Measurements from ENCODE around the gene LIX1.
"Not testable (repeated sequence)": the region's sequence is repeated elsewhere in the genome, so short reads cannot be mapped to it uniquely, and the experiment has no call there.

The LIX1 gene

GRCh38 chr5:97142521-97143254 lies at the start of gene LIX1:
LIX1 (minus strand) TSS chr5:97142611; CDS start chr5:97142576, 35 bp downstream.
- DNase-seq (ENCODE audit: low spot score), result peak; percentile 42

DNA sequence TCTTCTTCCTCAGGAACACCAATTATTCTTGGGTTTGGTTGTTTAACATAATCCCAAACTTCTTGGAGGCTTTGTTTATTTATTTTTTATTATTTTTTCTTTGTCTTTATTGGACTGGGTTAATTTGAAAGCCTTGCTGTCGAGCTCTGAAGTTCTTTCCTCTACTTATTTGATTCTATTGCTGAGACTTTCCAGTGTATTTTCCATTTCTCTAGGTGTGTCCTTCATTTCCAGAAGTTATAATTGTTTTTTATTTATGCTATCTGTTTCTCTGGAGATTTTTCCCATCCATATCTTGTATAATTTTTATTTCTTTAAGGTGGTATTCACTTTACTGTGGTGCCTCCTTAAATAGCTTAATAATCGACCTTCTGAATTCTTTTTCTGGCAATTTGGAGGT lies 49.5 kb upstream of the LIX1 start:
- no peak for DNase-seq (ENCODE audit: low spot score)

DNA sequence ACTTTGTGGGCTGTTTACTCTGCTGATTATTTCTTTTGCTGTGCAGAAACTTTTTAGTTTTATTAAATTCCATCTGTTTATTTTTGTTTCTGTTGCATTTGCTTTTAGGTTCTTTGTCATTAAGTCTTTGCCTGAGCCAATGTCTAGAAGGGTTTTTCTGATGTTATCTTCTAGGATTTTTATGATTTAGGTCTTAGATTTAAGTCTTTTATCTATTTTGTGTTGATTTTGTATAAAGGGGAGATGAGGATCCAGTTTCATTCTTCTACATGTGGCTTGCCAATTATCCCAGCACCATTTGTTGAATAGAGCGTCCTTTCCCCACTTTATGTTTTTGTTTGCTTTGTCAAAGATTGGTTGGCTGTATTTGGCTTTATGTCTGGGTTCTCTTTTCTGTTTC lies 47.1 kb upstream of the LIX1 start:
- DNase-seq (ENCODE audit: low spot score), result not testable (repeated sequence)

- DNase-seq (ENCODE audit: low spot score), result no peak
Observed at GRCh38 chr5:97183930-97184213, 41.5 kb upstream of the LIX1 start.

DNA sequence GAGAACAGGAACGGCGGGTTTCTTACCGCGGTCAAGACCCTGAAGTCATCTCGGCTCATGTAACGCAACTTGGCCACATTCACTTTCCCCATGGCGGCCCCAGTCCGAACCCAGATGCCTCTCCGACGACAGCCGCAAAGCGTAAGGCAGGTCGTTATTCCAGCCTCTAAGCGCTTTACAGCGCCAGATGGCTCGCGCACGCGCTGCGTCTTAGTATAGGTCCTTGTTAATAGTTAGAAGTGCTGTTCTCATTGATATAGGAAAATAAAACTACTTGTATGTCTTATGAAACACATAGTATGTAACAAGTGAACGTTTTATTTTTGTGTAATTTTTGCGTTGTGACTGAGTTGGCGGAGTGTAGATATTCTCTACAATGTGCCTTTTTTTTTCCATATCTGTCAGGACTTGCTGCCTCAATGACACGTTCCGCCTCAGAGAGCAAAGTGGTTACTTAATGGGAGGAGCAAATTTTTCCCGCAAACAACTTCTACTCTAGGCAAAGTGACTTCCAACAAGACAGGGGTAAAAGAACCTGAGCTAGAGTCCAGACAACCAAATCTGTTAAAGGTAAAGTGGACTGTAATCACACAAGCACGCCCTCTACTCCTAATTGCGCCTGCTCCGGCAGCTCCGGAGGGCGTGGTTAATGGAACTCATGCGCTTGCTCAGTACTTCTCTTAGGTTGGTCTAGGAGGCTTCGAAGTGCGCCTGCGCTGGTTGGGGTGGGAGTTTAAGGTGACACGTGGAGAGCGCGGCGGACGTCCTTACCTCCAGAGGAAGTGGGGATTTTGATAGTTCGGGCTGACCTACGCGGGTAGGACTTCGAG lies 40.9 kb upstream of the LIX1 start, which contains the start of gene RIOK2:
Gene RIOK2, minus strand, starts transcription at position 148 of the 830 bp plus-strand sequence. Its CDS starts 56 bp downstream, at position 92.
- DNase-seq (ENCODE audit: low spot score), result peak; percentile 94

DNA sequence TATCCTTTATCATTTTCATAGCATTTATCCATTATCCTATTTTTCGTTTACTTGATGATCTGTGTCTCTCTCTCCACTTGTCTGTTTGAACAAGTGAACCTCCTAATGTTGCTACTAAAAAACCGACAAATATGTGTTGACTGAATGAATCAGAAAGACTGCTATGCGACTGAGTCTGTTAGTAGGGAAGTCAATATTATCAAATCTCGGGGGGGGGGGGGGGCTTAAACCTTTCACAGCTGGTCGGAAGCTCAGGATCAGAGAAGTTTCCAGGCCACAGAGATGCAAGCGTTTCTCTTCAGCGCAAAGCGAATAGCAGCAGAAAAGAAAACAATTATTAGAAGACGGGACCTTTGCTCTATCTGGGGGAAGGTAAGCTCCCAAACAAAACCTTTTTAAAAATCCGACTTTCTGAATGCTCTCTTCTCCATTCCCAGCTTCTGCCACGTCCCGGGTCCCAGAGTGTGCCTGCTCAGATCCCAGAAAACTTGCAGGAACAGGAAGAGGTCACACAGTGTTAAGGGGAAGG lies 40.2 kb upstream of the LIX1 start:
- peak; percentile 17 for DNase-seq (ENCODE audit: low spot score)

DNA sequence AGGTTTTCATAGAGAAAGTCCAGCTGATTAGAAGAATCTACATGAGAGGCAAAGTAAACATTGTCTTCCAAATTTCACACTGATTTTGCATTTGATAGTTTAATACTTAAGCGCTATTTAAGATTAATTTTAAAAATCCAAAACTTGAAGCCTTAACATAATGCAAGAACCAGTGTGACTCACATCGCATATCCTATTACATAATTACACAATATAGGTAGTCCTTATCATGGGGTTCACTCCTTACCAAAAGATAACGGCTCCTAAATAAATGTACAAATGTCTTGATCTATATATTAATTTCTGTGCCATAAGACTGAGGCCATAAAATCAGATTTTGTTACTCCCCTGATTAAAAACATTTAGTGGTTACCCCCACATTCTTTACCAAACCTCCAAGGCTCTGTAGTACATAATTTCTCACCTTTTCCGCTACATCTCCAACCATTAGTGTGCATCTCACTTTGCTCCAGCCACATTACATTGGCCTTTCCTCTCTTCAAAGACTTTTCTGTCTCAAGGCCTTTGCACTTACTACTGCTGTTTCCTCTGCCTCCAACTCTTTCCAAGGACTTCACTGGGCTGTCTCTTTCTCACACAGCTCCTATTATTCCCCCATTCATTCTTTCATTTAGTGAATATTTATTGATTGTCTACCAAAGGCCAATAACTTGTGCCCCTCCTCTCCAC lies 39.6 kb upstream of the LIX1 start:
- DNase-seq (ENCODE audit: low spot score), result no peak

- not testable (repeated sequence) for DNase-seq (ENCODE audit: low spot score)
Observed at GRCh38 chr5:97179457-97179856, 37.0 kb upstream of the LIX1 start.

DNA sequence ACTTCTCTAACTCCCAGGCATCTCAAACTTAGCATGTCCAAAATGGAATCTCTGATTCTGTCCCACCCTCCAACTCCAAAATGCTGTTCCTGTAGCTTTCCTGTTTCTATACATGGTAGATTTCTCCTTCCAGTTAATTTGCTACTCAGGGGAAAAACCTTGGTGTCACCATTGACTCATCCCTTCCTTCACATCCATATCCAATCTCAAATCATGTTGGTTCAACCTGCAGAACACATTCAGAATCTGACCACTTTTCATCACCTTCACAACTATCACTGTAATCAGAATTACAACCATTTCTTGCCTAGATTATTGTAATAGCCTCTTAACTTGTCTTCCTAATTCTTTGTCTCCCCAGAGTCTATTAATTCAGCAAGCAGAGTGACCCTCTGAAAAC lies 29.8 kb upstream of the LIX1 start:
- DNase-seq (ENCODE audit: low spot score), result no peak

DNA sequence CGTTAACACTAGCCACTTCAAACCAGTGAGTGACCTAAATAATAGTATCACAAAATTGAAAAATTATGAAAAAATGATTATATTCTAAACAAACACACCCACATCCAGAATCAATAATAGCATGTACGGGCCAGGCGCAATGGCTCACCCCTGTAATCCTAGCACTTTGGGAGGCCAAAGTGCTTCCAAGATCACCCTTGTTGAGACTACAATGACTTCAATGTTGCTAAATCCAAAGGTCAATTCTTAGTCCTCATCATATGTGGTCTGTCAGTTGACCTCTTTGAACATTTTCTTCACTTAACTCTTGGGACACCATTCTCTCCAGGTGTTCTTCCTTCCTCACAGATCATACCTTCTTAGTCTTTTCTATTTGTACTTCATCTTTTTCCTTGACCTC lies 29.3 kb upstream of the LIX1 start:
- no peak for DNase-seq (ENCODE audit: low spot score)

DNA sequence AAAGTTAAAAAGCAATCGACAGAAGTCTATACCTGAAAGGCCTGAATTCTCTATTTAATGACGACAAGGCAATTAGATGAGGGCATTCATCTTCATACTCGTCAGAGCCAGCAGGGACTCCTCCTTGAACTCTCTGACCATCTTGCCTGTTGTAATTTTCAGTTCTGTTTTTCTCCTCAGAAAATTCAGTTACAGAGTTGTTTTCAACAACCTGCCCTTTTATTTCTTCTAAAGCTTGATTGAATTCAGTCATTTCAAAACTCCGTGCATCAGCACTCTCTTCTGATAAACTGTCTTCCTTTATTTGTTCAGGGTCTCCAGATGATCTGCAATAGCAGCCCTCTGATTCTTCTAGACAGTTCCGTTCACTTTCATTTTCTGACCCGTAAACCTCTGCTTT lies 25.0 kb upstream of the LIX1 start:
- DNase-seq (ENCODE audit: low spot score), result no peak

DNA sequence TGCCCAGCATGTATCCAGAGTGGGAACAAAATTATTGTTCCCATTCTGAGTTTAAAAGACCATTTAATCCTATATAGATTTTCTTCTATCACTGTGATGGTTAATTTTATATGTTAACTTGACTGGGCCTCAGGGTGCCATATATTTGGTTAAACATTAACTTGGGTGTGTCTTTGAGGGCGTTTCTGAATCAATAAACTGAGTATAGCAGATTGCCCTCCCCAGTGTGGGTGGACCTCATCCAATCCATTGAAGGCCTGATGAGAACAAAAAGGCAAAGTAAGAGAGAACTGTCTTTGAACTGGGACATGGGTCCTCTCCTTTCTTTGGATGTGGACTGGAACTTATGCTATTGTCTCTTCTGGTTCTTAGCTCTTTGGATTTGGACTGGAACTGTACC lies 23.3 kb upstream of the LIX1 start:
- no peak for DNase-seq (ENCODE audit: low spot score)

DNA sequence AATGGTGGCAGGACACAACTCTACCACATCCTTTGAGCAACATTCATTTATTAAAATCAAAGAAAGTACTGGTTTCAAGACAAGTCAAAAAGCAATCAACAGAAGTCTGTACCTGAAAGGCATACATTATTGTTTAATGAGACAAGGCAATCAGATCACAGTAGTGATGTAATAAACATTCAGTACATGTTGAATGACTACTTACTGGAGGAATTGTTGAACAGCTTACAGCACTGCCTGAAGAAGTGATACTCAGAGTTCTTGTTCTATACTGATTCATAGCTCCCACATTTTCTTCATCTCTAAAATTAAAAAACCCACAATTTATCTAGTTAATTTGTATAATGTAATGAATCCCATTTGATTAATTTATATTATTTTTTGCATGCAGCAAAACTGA lies 22.4 kb upstream of the LIX1 start:
- DNase-seq (ENCODE audit: low spot score), result no peak

- no peak for DNase-seq (ENCODE audit: low spot score)
Observed at GRCh38 chr5:97163790-97164285, 21.4 kb upstream of the LIX1 start.

- DNase-seq (ENCODE audit: low spot score), result peak; percentile 33
Observed at GRCh38 chr5:97163360-97163764, 21.0 kb upstream of the LIX1 start.

DNA sequence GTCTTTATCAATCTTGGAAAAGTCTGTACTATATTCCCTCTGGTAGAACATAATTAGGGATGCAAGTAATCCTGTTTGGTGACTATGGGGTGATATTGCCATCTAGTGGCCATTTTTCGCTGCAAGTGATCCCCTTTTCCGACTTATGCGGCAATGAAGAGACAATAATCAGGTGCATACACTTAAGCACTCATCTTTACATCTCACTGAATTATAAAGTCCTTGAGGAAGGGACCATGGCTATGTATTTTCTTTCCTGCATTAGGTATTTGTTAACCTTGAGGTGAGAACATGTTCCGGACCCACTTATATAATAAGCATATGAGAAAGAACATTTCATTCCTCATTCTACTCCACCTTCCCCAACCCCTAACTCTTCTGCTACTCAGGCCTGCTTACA lies 19.6 kb upstream of the LIX1 start:
- peak; percentile 74 for DNase-seq (ENCODE audit: low spot score)

DNA sequence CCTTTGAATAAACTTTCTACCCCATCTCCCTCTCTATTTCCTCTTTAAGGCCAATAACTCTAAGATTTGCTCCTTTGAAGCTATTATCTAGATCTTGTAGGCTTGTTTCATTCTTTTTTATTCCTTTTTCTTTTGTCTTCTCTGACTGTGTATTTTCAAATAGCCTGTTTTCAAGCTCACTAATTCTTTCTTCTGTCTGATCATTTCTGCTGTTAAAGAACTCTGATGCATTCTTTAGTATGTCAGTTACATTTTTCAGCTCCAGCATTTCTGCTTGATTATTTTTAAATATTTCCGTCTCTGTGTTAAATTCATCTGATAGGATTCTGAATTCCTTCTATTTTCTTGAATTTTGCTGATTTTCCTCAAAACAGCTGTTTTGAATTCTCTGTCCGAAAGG lies 15.3 kb upstream of the LIX1 start:
- DNase-seq (ENCODE audit: low spot score), result no peak

DNA sequence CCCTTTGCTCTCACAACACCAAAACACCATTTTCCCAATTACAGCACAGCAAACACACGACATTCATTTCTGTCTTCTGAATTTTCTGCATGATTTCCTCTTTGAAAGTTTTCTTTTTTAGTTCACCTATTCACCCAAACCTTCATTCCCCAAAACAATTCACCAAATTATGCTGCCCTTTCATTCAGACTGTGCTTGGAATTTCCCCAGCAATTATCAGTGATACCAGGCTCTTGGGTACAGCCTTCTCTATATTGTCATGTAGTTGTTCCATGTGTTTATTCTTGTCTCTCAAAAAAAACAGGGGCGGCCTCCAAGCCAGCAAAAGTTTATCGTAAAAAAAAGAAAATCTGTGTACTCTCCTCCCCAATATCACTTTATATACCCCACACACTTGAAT lies 9.0 kb upstream of the LIX1 start:
- DNase-seq (ENCODE audit: low spot score), result no peak

DNA sequence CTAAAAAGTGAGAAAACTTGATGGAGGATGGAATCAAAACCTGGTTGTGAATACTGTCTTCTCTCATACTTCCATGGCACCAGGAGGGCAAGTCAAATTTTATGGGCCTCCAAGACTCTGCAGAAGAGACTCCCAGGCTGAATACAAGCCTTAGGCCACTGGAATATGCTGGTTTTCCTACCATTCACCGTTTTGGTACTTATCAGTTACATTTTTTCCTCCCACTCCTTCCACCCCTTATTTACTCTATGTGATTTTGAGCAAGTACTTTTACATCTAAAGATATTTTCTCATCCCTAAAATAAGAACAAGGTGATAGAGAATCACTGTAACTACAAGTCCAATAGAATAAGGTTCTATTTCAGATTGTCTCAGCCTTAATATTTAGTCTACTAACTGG lies 8.0 kb upstream of the LIX1 start:
- no peak for DNase-seq (ENCODE audit: low spot score)

GRCh38 chr5:97149709-97150108 lies 7.3 kb upstream of the LIX1 start:
- no peak for DNase-seq (ENCODE audit: low spot score)

DNA sequence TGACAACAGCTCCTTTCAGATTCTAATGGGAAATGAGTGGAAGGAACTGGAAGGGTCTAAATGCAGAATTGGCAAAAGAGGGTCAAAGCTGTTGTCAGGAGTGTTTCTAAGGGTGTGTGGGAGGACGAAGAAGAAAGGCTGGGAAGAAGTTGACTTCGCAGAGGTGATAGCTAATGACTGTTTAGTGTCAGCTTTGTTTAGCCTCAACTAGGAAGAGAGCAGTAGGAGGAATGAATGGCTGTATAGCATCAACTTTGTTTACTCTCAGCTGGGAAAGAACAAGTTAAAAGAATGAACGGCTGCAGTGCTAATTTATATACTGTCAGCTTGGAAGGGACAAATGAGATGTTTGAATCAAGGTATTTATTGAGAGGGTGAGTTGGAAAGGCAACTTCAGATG lies 5.9 kb upstream of the LIX1 start:
- DNase-seq (ENCODE audit: low spot score), result no peak

GRCh38 chr5:97143704-97144103 lies 1.3 kb upstream of the LIX1 start:
- no peak for DNase-seq (ENCODE audit: low spot score)

DNA sequence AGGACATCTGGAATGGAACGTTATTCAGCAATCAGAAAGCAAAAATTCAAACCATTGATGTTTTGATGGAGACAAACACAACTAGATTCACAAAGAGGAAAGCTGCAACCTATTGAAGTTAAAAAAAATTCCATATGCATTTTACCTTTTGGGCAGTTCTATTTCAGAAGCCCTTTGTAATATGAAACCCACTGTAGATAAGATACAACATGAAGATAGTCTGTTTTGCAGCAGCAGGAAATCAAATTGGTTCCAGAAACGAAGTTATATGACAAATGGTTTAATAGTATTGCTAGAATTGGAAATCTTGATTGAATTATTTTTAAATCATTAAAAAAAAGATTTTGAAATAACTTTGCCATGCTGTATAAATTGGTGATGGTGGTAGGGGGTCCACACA lies 872 bp downstream of the LIX1 start:
- no peak for DNase-seq (ENCODE audit: low spot score)

Measured in kidney capillary endothelial cell (primary cell).